ENCODE results near the gene DPYD.

DNA sequence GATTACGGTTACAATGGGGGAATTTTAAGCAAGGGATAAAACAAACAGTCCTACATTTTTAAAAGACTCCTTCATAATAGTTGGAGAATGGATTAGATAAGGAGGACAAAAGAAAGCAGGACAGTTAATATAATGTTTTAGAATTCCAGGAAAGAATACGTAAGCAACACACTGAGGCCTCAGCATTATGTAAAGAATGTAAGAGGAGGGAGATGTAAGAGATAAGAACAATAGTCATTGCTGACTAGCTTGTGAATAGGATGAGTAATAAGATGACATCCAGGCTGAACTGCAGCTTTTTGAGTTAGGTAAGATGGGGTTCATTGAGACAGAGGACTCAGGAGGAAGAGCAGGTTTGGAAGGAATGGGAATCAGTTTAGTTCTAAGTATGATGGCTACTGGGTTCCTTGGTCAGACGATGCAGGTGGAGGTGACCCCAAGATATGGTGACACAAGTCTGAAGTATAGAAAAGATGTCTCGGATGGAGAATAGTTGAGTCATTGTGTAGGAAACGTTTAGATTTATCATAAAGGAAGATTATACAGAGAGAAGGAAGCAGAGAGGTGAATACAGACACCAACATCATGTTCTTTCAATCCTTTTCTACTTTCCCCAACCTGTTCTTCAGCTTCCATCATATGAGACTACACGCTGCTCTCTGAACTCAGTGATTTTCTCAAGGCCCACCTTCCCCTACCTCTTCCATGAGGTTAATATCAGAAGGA, 826.4 kb downstream of the DPYD start:
- TF ChIP-seq CTCF (conservative IDR thresholded peaks at IDR 0.05) = no peak
- no peak for TF ChIP-seq ZFX (IDR thresholded peaks at IDR 0.05)

Data from C4-2B (cell line).